H1 (cell line): Measurements from ENCODE around the gene ANP32B. TPM values are rescaled to one million over a fixed set of nuclear protein-coding genes. Genes with fewer than 3 reads are reported as not detected.

Experiments
- CTCF ChIA-PET: fragments of 300-600 bp; sonication (Branson Sonifier 250); formaldehyde crosslinking; loops from one replicate; lab custom pipeline; 2021; ENCODE audit not compliant: partially characterized antibody; lab: Charles Lee
- POLR2A ChIA-PET: fragments of 300-600 bp; sonication (Branson Sonifier 250); formaldehyde crosslinking; loops from one replicate; lab custom pipeline; 2021; ENCODE audit warnings: inconsistent platforms; ENCODE audit not compliant: partially characterized antibody; lab: Charles Lee
- DNase-seq, 2 experiments: peaks; one replicate each; pipeline versions ENCODE4 v3.0.0 to v3.0.0-alpha.2; 2010 to 2022; ENCODE audit warnings: low spot score in 2 of 2, low read depth in 1 of 2, mixed read lengths in 1 of 2
- FAIRE-seq: peaks from 2 replicates; lab custom pipeline; 2011; peaks lifted over from hg19 to GRCh38; lab: Jason Lieb, UNC
- H2AFZ ChIP-seq: 2 replicates; pipeline ENCODE4 v1.8.1; 2012; ENCODE audit warnings: low read length, inconsistent platforms
- H2AK5ac ChIP-seq: 2 replicates; pipeline ENCODE4 v1.6.1; 2013; ENCODE audit warnings: low read depth, low read length
- H2BK120ac ChIP-seq: replicated peaks from 2 replicates; pipeline ENCODE3; 2013; ENCODE audit warnings: low read depth, low read length, inconsistent platforms
- H2BK12ac ChIP-seq: 2 replicates; pipeline ENCODE4 v1.6.1; 2013; ENCODE audit warnings: low read depth, low read length
- H2BK15ac ChIP-seq: 2 replicates; pipeline ENCODE4 v1.6.1; 2013; ENCODE audit warnings: low read length
- H2BK20ac ChIP-seq: 2 replicates; pipeline ENCODE4 v1.6.1; 2013; ENCODE audit warnings: low read length
- H2BK5ac ChIP-seq: 2 replicates; pipeline ENCODE4 v1.6.1; 2013; ENCODE audit warnings: low read depth, low read length
- H3K14ac ChIP-seq: 2 replicates; pipeline ENCODE4 v1.6.1; 2013; ENCODE audit warnings: inconsistent platforms; ENCODE audit not compliant: insufficient read length
- H3K18ac ChIP-seq: 2 replicates; pipeline ENCODE4 v1.6.1; 2013; ENCODE audit warnings: low read length; ENCODE audit errors: extremely low read depth
- H3K23ac ChIP-seq: 2 replicates; pipeline ENCODE4 v1.6.1; 2013; ENCODE audit warnings: inconsistent platforms; ENCODE audit not compliant: insufficient read length
- H3K23me2 ChIP-seq: 2 replicates; pipeline ENCODE4 v1.6.1; 2013; ENCODE audit warnings: low read depth, low read length
- H3K27ac ChIP-seq: 2 replicates; pipeline ENCODE4 v1.6.1; 2011; ENCODE audit warnings: low read depth, low read length, inconsistent platforms
- H3K27me3 ChIP-seq, 4 experiments: replicated peaks in 1 of 4; 1 replicate in 1 of 4; 2 replicates in 3 of 4; pipeline versions ENCODE4 v1.6.1 to v1.8.1; 2011 to 2013; ENCODE audit warnings: low read length in 3 of 4, mild to moderate bottlenecking in 3 of 4, inconsistent platforms in 2 of 4, mixed read lengths in 2 of 4, moderate library complexity in 1 of 4; ENCODE audit not compliant: control insufficient read depth in 3 of 4, insufficient read depth in 3 of 4; ENCODE audit errors: extremely low read depth in 1 of 4
- H3K36me3 ChIP-seq, 4 experiments: 2 replicates each; pipeline versions ENCODE4 v1.6.1 to v1.8.1; 2011 to 2013; ENCODE audit warnings: mild to moderate bottlenecking in 4 of 4, low read length in 3 of 4, moderate library complexity in 2 of 4, control low read depth in 1 of 4, inconsistent platforms in 1 of 4; ENCODE audit not compliant: insufficient read depth in 4 of 4, control insufficient read depth in 2 of 4
- H3K4ac ChIP-seq: replicated peaks from 2 replicates; pipeline ENCODE3; 2013; ENCODE audit warnings: low read length, low read depth, mixed read lengths, inconsistent platforms; ENCODE audit not compliant: insufficient read length
- H3K4me1 ChIP-seq, 4 experiments: replicated peaks in 1 of 4; 1 replicate in 1 of 4; 2 replicates in 3 of 4; pipeline versions ENCODE4 v1.6.1 to v1.8.1; 2011 to 2013; ENCODE audit warnings: low read length in 3 of 4, inconsistent platforms in 2 of 4, mixed read lengths in 1 of 4; ENCODE audit not compliant: insufficient read depth in 4 of 4, control insufficient read depth in 3 of 4
- H3K4me2 ChIP-seq, 2 experiments: 2 replicates each; pipeline versions ENCODE4 v1.6.1 to v1.8.1; 2011 to 2013; ENCODE audit warnings: low read depth in 2 of 2, low read length in 2 of 2, control low read depth in 1 of 2, inconsistent platforms in 1 of 2, mild to moderate bottlenecking in 1 of 2; ENCODE audit not compliant: insufficient read depth in 1 of 2
- H3K4me3 ChIP-seq, 4 experiments: fragments of 200-600, 300-600 bp in 1 of 4; sonication (generic), shearing (Covaris generic), sonication (Bioruptor Twin) in 1 of 4; 2 replicates each; pipeline versions ENCODE4 v1.5.1 to v1.8.1; 2011 to 2016; ENCODE audit warnings: low read length in 4 of 4, low read depth in 3 of 4, control low read depth in 2 of 4, inconsistent platforms in 2 of 4, mild to moderate bottlenecking in 2 of 4, mixed read lengths in 1 of 4, moderate library complexity in 1 of 4; ENCODE audit not compliant: insufficient read depth in 2 of 4; ENCODE audit errors: extremely low read depth in 1 of 4
- H3K56ac ChIP-seq: replicated peaks from 2 replicates; pipeline ENCODE3; 2013; ENCODE audit warnings: low read depth, mild to moderate bottlenecking, mixed read lengths, low read length, inconsistent platforms; ENCODE audit not compliant: insufficient read length
- H3K79me1 ChIP-seq: 2 replicates; pipeline ENCODE4 v1.6.1; 2013; ENCODE audit warnings: low read depth, low read length, control low read depth
- H3K79me2 ChIP-seq, 2 experiments: 2 replicates each; pipeline versions ENCODE4 v1.6.1 to v1.8.1; 2012 to 2013; ENCODE audit warnings: low read length in 2 of 2, mild to moderate bottlenecking in 2 of 2, inconsistent platforms in 1 of 2; ENCODE audit not compliant: insufficient read depth in 2 of 2, control insufficient read depth in 1 of 2
- H3K9ac ChIP-seq, 4 experiments: replicated peaks in 1 of 4; 1 replicate in 1 of 4; 2 replicates in 3 of 4; pipeline versions ENCODE4 v1.6.1 to v1.8.1; 2011 to 2013; ENCODE audit warnings: low read depth in 3 of 4, low read length in 3 of 4, control low read depth in 2 of 4, mild to moderate bottlenecking in 2 of 4, moderate library complexity in 2 of 4, inconsistent platforms in 1 of 4; ENCODE audit errors: extremely low read depth in 1 of 4
- H3K9me3 ChIP-seq, 2 experiments: 2 replicates each; pipeline versions ENCODE4 v1.6.1 to v1.8.1; 2012 to 2013; ENCODE audit warnings: mild to moderate bottlenecking in 2 of 2, moderate library complexity in 2 of 2, control low read depth in 1 of 2, inconsistent platforms in 1 of 2, low read depth in 1 of 2, low read length in 1 of 2, mixed read lengths in 1 of 2; ENCODE audit not compliant: insufficient read depth in 2 of 2
- H4K20me1 ChIP-seq, 2 experiments: replicated peaks in 1 of 2; 2 replicates each; pipeline versions ENCODE3 to v1.8.1; 2011 to 2013; ENCODE audit warnings: inconsistent platforms in 2 of 2, low read length in 2 of 2, mild to moderate bottlenecking in 1 of 2; ENCODE audit not compliant: insufficient read depth in 2 of 2, control insufficient read depth in 1 of 2
- H4K5ac ChIP-seq: 2 replicates; pipeline ENCODE4 v1.6.1; 2013; ENCODE audit warnings: low read length, low read depth, mixed read lengths, inconsistent platforms; ENCODE audit not compliant: insufficient read length
- H4K8ac ChIP-seq: 2 replicates; pipeline ENCODE4 v1.8.0; 2013; ENCODE audit warnings: mild to moderate bottlenecking, moderate library complexity, low read length, inconsistent platforms; ENCODE audit not compliant: insufficient read depth; ENCODE audit errors: extremely low read depth
- H4K91ac ChIP-seq: replicated peaks from 2 replicates; pipeline ENCODE3; 2013; ENCODE audit warnings: low read length, mixed read lengths, inconsistent platforms; ENCODE audit not compliant: insufficient read length
- ASH2L ChIP-seq: fragments of 200-600, 300-600 bp; sonication (generic); IDR thresholded peaks from one replicate; pipeline ENCODE4 v1.7.1; 2017; ENCODE audit warnings: low read length
- ATF2 ChIP-seq: IDR thresholded peaks from 2 replicates; pipeline ENCODE4 v1.6.1; 2012; ENCODE audit warnings: low read length, inconsistent platforms
- CTBP2 ChIP-seq: IDR thresholded peaks from 2 replicates; pipeline ENCODE4 v1.7.0; 2011; ENCODE audit warnings: borderline replicate concordance, mild to moderate bottlenecking, moderate library complexity, mixed read lengths, low read length; ENCODE audit not compliant: insufficient read depth, insufficient read length
- E2F6 ChIP-seq: IDR thresholded peaks from 2 replicates; pipeline ENCODE4 v1.6.1; 2012; ENCODE audit warnings: inconsistent platforms
- EZH2 ChIP-seq: fragments of 200-600 bp; sonication (generic); IDR thresholded peaks from 2 replicates; pipeline ENCODE4 v1.7.1; 2012; ENCODE audit warnings: low read depth, mild to moderate bottlenecking, moderate library complexity, low read length, inconsistent platforms; ENCODE audit not compliant: severe bottlenecking
- GABPA ChIP-seq: IDR thresholded peaks from 2 replicates; pipeline ENCODE4 v1.6.1; 2011; ENCODE audit warnings: mild to moderate bottlenecking, low read length, moderate library complexity, borderline replicate concordance; ENCODE audit not compliant: insufficient read depth
- NANOG ChIP-seq: IDR thresholded peaks from 2 replicates; pipeline ENCODE4 v1.6.1; 2011; ENCODE audit warnings: low read length, low read depth, mild to moderate bottlenecking, inconsistent platforms; ENCODE audit not compliant: insufficient read depth, poor library complexity, severe bottlenecking
- POLR2AphosphoS5 ChIP-seq: IDR thresholded peaks from 2 replicates; pipeline ENCODE4 v1.6.1; 2011; ENCODE audit warnings: low read depth, low read length
- SIN3A ChIP-seq, 2 experiments: IDR thresholded peaks in 1 of 2; conservative IDR thresholded peaks in 1 of 2; 2 replicates each; pipeline ENCODE4 v1.6.1; 2011 to 2012; ENCODE audit warnings: low read length in 2 of 2, improper control_type of control experiment in 1 of 2, low read depth in 1 of 2, mild to moderate bottlenecking in 1 of 2
- SRF ChIP-seq: IDR thresholded peaks from 2 replicates; pipeline ENCODE4 v1.6.1; 2011; ENCODE audit warnings: mild to moderate bottlenecking, low read depth, low read length, moderate library complexity
- TEAD4 ChIP-seq: IDR thresholded peaks from 2 replicates; pipeline ENCODE4 v1.6.1; 2012; ENCODE audit warnings: low read depth, low read length, inconsistent platforms, mixed read lengths
- WGBS, 2 experiments: shearing (Covaris generic) in 1 of 2; methylation state at CpG; one replicate each; pipeline versions ENCODE4 v1.1.6 to v1.1.7; 2013 to 2015; ENCODE audit warnings: low lambda C conversion rate in 2 of 2, mixed read lengths in 2 of 2, inconsistent platforms in 1 of 2, low coverage in 1 of 2, missing lambda C conversion rate in 1 of 2; ENCODE audit not compliant: insufficient replicate concordance in 2 of 2, insufficient coverage in 1 of 2, insufficient read length in 1 of 2; ENCODE audit errors: extremely low coverage in 1 of 2, missing lambda C conversion rate in 1 of 2; 5-methylcytosine and 5-hydroxymethylcytosine counted together
- polyA plus RNA-seq, 7 experiments: library from polyadenylated mRNA; depleted of rRNA in 3 of 7; stranded (reverse) in 5 of 7; unstranded in 2 of 7; fragments of >200 nt in 5 of 7; fragments of 200-250 nt in 2 of 7; gene quantifications; 1 replicate in 5 of 7; 2 replicates in 1 of 7; 4 replicates in 1 of 7; pipeline versions ENCODE4 v1.2.1 to v1.2.3, GENCODE V29; 2011 to 2013; ENCODE audit warnings: missing spikeins in 2 of 7, mixed read lengths in 2 of 7
- total RNA-seq: library from RNA; stranded (reverse); fragmentation: NEBNext Ultra II Directional; extraction: Animal tissue kit (Norgen Biotek cat#: 25700); gene quantifications from 2 replicates; pipeline ENCODE4 v1.2.1, GENCODE V29; 2021

The ANP32B gene
- total and polyA plus RNA-seq, 2 of the 8 experiments (the other 6 are each of a cell fraction or from before 2014, with no cell fraction given), result 7.6 to 88.1 TPM

GRCh38 chr9:98043915-98044314 is 60.8 kb downstream of the ANP32B start:
- Histone ChIP-seq H3K4me3 (no peak overlapping the region), H2BK120ac (no peak overlapping the region), H3K4me2 (no peak overlapping the region), H3K36me3 (no peaks in the 10 kb centered on the region), H2BK15ac (no peak overlapping the region), H3K23me2 (no peaks in the 10 kb centered on the region), H3K9ac (no peak overlapping the region), H4K5ac (no peak overlapping the region), H3K56ac (no peak overlapping the region), H3K18ac (no peak overlapping the region), H3K27ac (no peak overlapping the region), H2BK20ac (no peak overlapping the region), H3K79me1 (no peaks in the 10 kb centered on the region), H3K23ac (no peak overlapping the region), H3K14ac (no peak overlapping the region), H4K20me1 (no peaks in the 10 kb centered on the region), H2BK5ac (no peak overlapping the region), H3K79me2 (no peaks in the 10 kb centered on the region), H2AK5ac (no peak overlapping the region), H2AFZ (no peak overlapping the region), H3K9me3 (no peaks in the 10 kb centered on the region), H4K91ac (no peak overlapping the region), H4K8ac (no peak overlapping the region), H3K4ac (no peak overlapping the region), H3K27me3 (no peaks in the 10 kb centered on the region), H3K4me1 (no peaks in the 10 kb centered on the region), H2BK12ac (no peak overlapping the region)
- DNase-seq, result no peak
- ChIA-PET CTCF (interaction anchor here (0.8 to 4.0 kb wide), 6 partner anchors 9 to 160 kb away, joined by 3 to 25 read pairs (median 4); no protein-coding TSS in a partner anchor), POLR2A (no interaction called here)
- WGBS, 2 experiments, result 97% methylated on average over 5 of the region's 5 CpGs; no CpG with 5 or more reads in 1 of the 2 experiments
- FAIRE-seq, result no peak
- TF ChIP-seq GABPA (no peak), POLR2AphosphoS5 (no peak), E2F6 (no peak), SIN3A (conservative IDR thresholded peaks at IDR 0.05 in 1 of 2, IDR thresholded peaks at IDR 0.05 in 1 of 2; ENCODE audit: low read depth in 1 of 2, low read length in 2 of 2) (no peak), ASH2L (no peak), NANOG (no peak), ATF2 (no peak), TEAD4 (no peak), SRF (no peak), EZH2 (no peak), CTBP2 (no peak)
